HG03280 (cell line): ENCODE measurements around the gene PTGES.

Experiments
- ATAC-seq: cut with Tn5 transposase; IDR thresholded peaks from one replicate; pipeline ENCODE4 v1.9.1; 2021; ENCODE audit warnings: mild to moderate bottlenecking, moderate library complexity; ENCODE audit not compliant: unreplicated experiment

Gene PTGES

DNA sequence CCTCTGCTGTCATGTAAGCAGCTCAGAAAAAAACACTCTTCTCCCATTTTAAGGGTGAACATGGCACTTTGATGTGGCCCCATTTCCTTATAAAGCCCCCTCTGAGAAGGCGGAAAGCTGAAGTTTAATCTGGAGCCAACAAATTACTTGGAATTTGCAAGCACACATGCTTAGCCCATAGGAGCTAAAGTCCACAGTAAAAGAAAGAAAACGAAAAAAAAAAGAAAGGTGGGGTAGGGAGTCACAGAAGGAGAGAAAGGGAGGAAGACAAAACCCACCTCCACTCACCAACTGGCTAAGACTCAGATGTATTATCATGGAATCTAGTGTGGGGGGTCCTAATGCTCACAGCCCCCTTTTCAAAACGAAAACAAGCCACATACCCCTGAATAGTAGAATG lies 57.0 kb downstream of the PTGES start:
- no peak for ATAC-seq

DNA sequence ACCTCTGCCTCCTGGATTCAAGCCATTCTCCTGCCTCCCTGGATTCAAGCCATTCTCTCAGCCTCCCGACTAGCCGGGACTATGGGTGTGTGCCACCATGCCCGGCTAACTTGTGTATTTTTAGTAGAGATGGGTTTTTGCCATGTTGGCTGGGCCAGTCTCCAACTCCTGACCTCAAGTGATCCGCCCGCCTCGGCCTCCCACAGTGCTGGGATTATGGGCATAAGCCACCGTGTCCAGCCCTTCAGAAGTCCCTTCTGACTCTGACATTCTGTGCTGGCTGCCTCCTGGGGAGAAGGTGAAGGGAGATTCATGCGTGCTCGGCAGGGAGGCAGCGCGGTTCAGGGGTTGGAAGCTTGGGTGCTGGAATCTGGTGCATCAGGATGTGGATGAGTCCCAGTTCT lies 58.6 kb downstream of the PTGES start:
- ATAC-seq = no peak

DNA sequence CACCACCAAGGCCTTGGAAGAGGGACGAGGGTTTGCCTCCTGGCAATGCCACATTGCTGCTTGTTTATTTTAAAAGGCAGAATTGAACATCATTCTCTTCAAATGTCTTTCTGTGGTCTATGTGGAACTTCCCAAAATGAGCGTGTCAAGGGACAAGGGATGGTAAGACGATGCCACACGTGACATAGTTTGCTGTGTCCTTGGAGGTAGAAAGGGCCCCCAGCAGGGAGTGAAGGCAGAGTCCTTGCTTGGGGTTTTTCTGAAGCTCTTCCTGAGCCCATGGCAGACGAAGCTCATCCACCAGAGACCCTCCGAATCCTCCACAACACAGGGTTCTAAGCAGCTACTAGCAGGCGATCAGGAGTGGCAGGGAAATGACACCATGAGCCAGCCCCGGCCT lies 59.1 kb downstream of the PTGES start:
- ATAC-seq = no peak

DNA sequence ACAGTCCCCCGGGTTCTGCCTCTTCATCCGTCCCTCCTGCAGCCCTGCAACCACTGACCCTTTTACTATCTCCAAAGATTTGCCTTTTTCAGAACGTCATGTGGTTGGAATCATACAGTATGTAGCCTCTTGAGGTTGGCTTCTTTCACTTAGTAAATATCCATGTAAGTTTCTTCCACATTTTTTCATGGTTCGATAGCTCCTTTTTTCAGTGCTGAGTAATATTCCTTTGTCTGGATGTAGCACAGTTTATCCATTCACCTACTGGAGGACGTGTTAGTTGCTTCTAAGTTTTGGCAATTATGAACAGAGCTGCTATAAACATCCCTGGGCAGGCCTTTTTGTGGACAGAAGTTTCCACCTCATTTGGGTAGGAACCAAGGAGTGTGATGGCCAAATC lies 60.3 kb downstream of the PTGES start:
- ATAC-seq = no peak
